Measurements from ENCODE around the gene GPR37.

The GPR37 gene, protein sequence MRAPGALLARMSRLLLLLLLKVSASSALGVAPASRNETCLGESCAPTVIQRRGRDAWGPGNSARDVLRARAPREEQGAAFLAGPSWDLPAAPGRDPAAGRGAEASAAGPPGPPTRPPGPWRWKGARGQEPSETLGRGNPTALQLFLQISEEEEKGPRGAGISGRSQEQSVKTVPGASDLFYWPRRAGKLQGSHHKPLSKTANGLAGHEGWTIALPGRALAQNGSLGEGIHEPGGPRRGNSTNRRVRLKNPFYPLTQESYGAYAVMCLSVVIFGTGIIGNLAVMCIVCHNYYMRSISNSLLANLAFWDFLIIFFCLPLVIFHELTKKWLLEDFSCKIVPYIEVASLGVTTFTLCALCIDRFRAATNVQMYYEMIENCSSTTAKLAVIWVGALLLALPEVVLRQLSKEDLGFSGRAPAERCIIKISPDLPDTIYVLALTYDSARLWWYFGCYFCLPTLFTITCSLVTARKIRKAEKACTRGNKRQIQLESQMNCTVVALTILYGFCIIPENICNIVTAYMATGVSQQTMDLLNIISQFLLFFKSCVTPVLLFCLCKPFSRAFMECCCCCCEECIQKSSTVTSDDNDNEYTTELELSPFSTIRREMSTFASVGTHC

DNA sequence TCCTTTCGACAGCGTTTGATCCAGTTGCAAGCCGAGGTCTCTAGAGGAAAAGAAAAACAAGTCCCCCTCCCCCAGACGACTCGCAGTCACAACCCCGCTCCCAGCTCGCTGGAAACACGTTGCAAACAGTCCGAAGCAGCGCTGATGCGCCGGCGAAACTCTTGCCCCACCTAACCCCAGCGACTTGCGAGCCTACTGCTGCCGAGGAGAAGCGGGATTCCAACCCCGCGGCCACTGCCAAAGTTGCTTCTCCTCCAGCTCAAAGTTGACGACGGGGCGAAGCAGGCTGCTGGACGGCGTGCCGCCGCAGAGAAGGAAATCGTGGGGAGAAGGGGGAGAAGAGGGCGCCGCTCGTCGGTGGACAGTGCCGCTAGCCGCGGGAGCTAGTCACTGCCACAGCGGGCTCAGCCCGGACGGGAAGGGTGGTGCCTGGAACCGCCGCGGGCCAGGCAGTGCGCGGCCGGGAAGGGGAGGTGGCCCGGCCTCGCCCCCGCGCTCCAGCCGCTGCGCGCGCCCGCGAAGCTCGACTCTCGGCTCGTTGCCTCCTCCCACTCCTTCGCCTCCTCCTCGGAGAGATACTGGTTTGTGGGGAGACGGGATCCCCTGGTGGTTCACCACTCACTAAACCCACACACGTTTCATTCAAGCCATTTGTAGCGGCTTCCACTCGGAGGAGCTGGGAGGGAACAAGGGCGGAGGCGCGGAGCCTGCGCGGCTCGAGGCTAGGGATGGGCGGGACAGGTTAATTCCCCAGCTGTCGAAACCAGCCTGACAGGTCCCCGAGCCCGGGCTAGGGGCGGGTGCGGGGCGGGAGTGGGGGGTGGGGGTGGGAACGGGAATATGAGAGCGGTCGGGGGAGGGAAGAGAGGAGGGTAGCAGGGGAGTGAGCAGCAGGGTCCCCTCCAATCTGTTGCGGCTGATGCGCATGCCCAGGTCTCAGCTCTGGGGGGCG, at the start of gene GPR37:
Gene GPR37, minus strand, starts transcription at position 392 of the 952 bp plus-strand sequence. CDS start 816 bp downstream, outside the sequence.
- no peak for DNase-seq (ENCODE audit: low read depth)

DNA sequence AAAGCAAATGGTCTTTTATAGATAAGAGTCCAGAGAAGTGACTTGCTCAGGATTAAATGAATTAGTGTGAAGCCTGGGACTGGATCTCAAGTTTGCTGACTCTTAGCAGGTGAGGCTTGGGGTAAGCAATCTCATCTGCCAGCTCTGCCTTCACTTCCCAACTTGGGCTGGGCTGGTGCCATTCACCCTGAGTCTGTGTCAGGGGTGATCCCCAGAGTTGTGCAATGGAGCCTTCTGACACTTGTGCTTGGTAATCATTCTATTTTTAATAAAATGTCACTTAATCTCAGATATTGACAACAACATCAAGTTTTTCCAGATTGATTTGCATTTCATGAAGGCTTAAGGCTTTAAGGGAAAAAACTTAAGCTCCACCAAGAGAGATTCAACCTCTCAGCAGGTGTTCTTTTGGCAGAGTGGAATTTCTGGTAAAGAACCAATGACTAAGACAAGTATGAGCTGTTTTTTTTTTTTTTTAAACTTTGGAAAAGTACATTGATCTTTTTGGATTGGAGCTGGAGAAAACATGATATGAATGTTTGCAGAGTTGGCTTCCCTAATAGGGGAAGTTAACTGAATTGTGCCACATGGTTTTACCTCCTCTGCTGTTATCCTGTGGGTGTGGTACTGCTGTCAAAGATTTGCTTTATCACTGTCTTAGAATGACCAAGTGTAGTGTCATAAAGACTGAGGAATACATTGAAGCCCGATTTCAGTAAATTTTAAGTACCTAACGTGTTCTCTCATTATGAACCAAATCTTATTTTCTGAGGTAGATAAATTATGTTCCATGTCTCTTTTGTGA, 48.6 kb upstream of the GPR37 start:
- no peak for DNase-seq (ENCODE audit: low read depth)

GRCh38 chr7:124812764-124813163, 47.2 kb upstream of the GPR37 start:
- no peak for DNase-seq (ENCODE audit: low read depth)

- no peak for DNase-seq (ENCODE audit: low read depth)
Measured at GRCh38 chr7:124811341-124811740, 45.7 kb upstream of the GPR37 start.

DNA sequence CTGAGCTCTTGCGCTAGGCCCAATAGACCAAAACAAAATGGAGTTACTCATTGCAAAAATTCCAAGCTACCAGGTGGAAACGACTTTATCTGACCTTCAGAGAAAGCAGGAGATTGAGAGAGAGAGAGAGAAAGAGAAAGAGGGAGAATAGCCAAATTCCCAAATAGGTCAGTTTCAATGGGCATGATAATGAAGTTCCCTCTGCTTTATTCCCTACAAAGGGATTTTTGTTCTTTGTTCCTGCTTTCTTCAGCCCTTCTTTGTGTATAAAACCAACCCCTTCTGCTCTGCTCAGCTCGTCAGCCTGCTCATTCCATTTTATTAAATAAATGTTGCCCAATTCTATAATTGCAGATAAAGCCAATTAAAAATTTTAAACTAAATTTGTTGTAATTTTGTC, 45.0 kb upstream of the GPR37 start:
- DNase-seq (ENCODE audit: low read depth), result no peak

- no peak for DNase-seq (ENCODE audit: low read depth)
Measured at GRCh38 chr7:124808206-124808605, 42.6 kb upstream of the GPR37 start.

- DNase-seq (ENCODE audit: low read depth), result no peak
Measured at GRCh38 chr7:124801330-124801895, 35.8 kb upstream of the GPR37 start.

GRCh38 chr7:124800386-124800785, 34.8 kb upstream of the GPR37 start:
- DNase-seq (ENCODE audit: low read depth), result no peak

- no peak for DNase-seq (ENCODE audit: low read depth)
Measured at GRCh38 chr7:124799448-124799847, 33.9 kb upstream of the GPR37 start.

DNA sequence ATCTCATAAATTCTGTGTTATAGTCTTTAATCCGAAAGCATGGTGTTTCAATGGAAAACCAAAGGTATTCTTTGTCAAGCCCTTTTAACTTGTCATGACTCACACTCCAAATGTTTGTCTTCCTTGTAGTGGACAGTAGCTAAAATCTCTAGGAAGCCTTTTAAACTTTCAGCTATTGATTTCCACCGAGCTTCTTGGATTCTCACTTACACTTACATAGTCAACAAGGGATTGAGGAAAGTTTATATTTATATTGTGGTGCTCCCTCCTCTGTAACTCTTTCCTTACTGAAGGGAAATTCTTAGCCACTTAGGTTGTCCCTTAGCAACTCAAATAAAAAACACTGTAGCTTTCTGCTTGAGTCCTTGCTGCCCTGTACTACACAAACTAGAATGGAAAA, 31.2 kb upstream of the GPR37 start:
- DNase-seq (ENCODE audit: low read depth), result no peak

DNA sequence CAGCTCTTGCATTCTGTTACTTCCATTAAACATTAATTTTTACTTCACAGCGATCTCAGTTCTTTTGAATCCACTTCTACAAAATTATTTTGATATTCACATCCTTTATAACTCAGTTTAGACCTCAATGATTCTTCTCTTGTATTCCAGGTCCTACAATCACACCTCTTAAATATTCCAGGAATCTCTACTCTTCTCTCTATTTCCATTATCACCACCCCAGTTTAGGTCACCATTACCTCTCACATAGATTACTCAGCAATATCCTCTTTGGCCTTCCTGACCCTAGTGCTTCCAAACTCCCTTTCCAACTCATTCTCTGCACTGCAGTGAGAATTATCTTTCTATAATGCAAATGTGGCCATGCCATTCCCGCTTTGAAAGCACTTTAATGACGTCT, 27.1 kb upstream of the GPR37 start:
- no peak for DNase-seq (ENCODE audit: low read depth)

DNA sequence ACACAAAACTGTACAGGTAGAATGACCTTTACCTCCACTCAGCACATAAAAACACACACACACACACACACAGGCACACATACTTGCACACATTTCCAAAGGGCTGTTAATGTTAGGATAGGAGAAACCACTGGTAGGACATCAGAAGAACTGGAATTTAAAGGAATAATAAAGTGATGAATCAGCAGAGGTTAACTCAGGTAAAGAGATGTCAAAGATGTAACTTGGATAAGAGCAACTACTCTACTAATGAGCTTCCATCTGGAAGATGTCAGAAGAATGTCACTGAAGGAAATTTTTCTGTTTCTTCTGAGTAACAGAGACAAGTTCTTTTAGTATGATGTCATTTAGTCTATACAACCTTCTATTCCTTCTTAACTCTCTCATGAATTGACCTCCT, 26.4 kb upstream of the GPR37 start:
- no peak for DNase-seq (ENCODE audit: low read depth)

DNA sequence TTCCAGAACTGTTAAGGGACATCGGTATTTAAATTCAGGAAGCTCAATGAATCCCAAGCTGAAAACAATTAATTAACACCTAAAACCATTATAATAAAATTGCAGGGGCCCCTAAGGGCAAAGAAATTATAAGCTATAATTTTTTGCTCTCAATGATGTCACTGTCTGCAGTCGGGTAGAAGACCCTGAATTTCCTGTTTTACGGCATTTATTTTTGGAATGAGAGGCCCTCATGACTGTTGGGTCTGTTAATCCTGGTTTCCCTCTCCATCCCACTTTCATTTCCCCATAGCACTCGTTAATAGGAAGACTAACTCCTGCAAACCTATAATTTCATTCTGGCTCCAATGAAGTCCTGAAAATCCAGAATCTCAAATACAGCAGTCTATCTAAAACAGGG, 25.8 kb upstream of the GPR37 start:
- DNase-seq (ENCODE audit: low read depth), result no peak

- no peak for DNase-seq (ENCODE audit: low read depth)
Measured at GRCh38 chr7:124790645-124791044, 25.1 kb upstream of the GPR37 start.

DNA sequence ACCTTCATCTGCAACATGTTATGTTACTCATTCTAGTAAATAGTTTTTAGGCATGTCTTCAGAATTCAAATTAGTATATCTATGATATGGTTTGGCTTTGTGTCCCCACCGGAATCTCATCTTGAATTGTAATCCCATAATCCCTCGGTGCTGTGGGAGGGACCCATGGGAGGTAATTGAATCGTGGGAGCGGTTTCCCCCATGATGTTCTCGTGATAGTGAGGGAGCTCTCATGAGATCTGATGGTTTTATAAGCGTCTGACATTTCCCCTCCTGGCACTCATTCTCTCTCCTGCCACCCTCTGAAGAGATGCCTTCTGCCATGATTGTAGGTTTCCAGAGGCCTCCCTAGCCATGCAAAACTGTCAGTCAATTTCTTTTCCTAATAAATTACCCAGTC, 20.4 kb upstream of the GPR37 start:
- no peak for DNase-seq (ENCODE audit: low read depth)

GRCh38 chr7:124784879-124785818, 19.6 kb upstream of the GPR37 start:
- DNase-seq (ENCODE audit: low read depth), result no peak

DNA sequence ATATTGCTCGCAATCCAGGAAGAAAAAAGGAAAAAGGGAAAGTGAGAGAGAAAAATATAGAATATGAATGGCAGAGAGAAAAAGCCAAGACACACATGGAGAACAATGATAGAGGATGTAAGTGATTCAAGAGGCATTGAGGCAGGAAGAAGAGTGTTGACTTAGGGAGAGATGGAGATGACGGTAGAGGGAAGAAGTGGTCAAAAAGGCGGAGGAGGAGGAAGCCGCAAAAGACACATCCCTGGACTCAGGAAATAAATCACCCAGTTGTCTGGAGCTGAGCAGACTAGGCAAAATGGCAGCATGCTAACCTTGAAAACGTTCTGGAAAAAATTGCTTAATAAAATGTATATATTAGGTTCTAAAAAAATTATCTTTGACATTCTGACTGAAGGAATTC, 17.7 kb upstream of the GPR37 start:
- no peak for DNase-seq (ENCODE audit: low read depth)

- DNase-seq (ENCODE audit: low read depth), result no peak
Measured at GRCh38 chr7:124781907-124782734, 16.5 kb upstream of the GPR37 start.

- DNase-seq (ENCODE audit: low read depth), result no peak
Measured at GRCh38 chr7:124781418-124781817, 15.8 kb upstream of the GPR37 start.
